CD8-positive, alpha-beta memory T cell (primary cell): ENCODE data around the gene KIF4A. TPM values are rescaled to one million over a fixed set of nuclear protein-coding genes. Genes with fewer than 3 reads are reported as not detected.
"Not testable (repeated sequence)": the region's sequence is repeated elsewhere in the genome, so short reads cannot be mapped to it uniquely, and the experiment has no call there.

ENCODE experiments used
- CTCF ChIA-PET: fragments of 350-600 bp; sonication (Branson Sonifier 250); formaldehyde crosslinking; loops from one replicate; lab custom pipeline; 2021; ENCODE audit warnings: antibody characterized with exemption; lab: Charles Lee
- POLR2A ChIA-PET: fragments of 350-600 bp; sonication (Branson Sonifier 250); formaldehyde crosslinking; loops from one replicate; lab custom pipeline; 2021; ENCODE audit warnings: antibody characterized with exemption; lab: Charles Lee
- DNase-seq, 5 donors: peaks; one replicate each; pipeline versions ENCODE4 v3.0.0 to v3.0.0-alpha.2; 2020 to 2022; ENCODE audit warnings: mixed read lengths in 1 of 5
- H3K27ac ChIP-seq: one replicate; pipeline ENCODE4 v1.7.0; 2013; ENCODE audit warnings: low read depth, mild to moderate bottlenecking, low read length, moderate library complexity
- H3K27me3 ChIP-seq: 2 replicates; pipeline ENCODE4 v1.7.0; 2013; ENCODE audit warnings: low read length, mild to moderate bottlenecking; ENCODE audit not compliant: insufficient read depth, poor library complexity, severe bottlenecking
- H3K36me3 ChIP-seq: 2 replicates; pipeline ENCODE4 v1.7.0; 2013; ENCODE audit warnings: mild to moderate bottlenecking, low read length, moderate library complexity; ENCODE audit not compliant: insufficient read depth
- H3K4me1 ChIP-seq: 2 replicates; pipeline ENCODE4 v1.7.0; 2013; ENCODE audit warnings: mild to moderate bottlenecking, low read length, moderate library complexity; ENCODE audit not compliant: insufficient read depth
- H3K4me3 ChIP-seq: 2 replicates; pipeline ENCODE4 v1.7.0; 2013; ENCODE audit warnings: mild to moderate bottlenecking, low read length
- H3K9me3 ChIP-seq: 2 replicates; pipeline ENCODE4 v1.7.0; 2013; ENCODE audit warnings: mild to moderate bottlenecking, low read length
- H3K27ac Mint-ChIP-seq, 8 donors: one replicate each; pipeline ENCODE4 v1.8.0; 2020 to 2021; ENCODE audit warnings: mixed read lengths in 8 of 8, mild to moderate bottlenecking in 6 of 8, inconsistent platforms in 3 of 8, moderate library complexity in 3 of 8
- H3K27me3 Mint-ChIP-seq, 2 donors: one replicate each; pipeline ENCODE4 v1.8.0; 2020 to 2021; ENCODE audit warnings: mixed read lengths in 2 of 2, mild to moderate bottlenecking in 1 of 2, moderate library complexity in 1 of 2
- H3K36me3 Mint-ChIP-seq, 3 donors: one replicate each; pipeline ENCODE4 v1.8.0; 2020 to 2021; ENCODE audit warnings: mixed read lengths in 3 of 3, inconsistent platforms in 1 of 3, mild to moderate bottlenecking in 1 of 3
- H3K4me1 Mint-ChIP-seq, 3 donors: one replicate each; pipeline ENCODE4 v1.8.0; 2020 to 2021; ENCODE audit warnings: mixed read lengths in 3 of 3, inconsistent platforms in 1 of 3, mild to moderate bottlenecking in 1 of 3
- H3K4me3 Mint-ChIP-seq, 7 donors: one replicate each; pipeline ENCODE4 v1.8.0; 2020 to 2021; ENCODE audit warnings: mixed read lengths in 7 of 7, mild to moderate bottlenecking in 6 of 7, moderate library complexity in 4 of 7, inconsistent platforms in 2 of 7
- H3K9me3 Mint-ChIP-seq, 5 donors: one replicate each; pipeline ENCODE4 v1.8.0; 2020 to 2022; ENCODE audit warnings: mixed read lengths in 5 of 5, mild to moderate bottlenecking in 3 of 5, moderate library complexity in 2 of 5, inconsistent platforms in 1 of 5
- polyA plus RNA-seq: library from polyadenylated mRNA; unstranded; fragments of 300-500 nt; fragmentation: Illumina TruSeq; gene quantifications from one replicate; pipeline ENCODE4 v1.2.3, GENCODE V29; 2021
- total RNA-seq, 2 experiments: library from RNA; stranded (reverse); gene quantifications; one replicate each; pipeline ENCODE4 v1.2.3, GENCODE V29; 2021

Gene KIF4A
- total RNA-seq (10 to 100 TPM; 16.5 to 17.7 TPM), polyA plus RNA-seq (not detected)

DNA sequence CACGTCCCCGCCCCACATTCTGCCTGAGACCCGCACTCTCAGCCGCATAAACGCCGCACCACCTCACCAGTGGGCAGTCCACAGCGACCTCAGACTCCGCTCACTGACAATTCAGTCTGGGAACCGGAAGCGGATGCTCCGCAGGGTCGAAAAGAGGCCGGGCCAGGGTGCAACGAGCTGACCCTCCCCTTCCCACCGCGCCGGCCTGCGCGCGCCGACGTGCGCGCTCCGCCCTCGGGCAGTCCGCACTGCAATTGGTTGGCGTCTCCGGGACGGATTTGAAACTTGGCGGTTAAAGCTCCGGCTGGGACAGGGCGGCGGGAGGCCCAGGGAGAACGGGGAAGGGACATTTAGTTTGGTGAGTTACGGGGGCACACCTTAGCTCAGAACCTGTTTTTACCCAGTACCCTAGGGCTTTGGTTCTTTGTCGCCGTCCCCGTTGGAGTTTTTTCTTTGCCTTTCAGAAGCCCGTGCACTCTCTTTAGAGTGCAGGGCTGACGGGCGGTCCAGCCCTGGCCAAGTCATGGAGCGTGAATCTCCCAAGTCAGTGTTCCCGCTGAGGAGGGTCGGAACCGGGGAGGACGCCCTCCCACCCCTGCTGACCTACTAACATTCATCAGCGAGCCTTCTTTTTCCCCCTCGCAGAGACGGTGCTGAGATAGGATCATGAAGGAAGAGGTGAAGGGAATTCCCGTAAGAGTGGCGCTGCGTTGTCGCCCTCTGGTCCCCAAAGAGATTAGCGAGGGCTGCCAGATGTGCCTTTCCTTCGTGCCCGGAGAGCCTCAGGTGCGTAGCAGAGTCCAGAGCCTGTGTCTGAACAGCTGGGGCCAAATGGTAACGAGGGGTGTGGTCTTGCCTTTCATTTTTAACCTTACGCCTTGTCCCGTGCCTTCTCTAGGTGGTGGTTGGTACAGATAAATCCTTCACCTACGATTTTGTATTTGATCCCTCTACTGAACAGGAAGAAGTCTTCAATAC is at the start of gene KIF4A, which contains the start of gene PDZD11:
TSS of gene KIF4A (plus strand) at position 312 of the 978 bp plus-strand sequence. CDS start at position 667, 355 bp downstream.
TSS of gene PDZD11 (minus strand) at position 135 of the 978 bp plus-strand sequence. CDS start 586 bp downstream, outside the sequence.
- Mint-ChIP-seq H3K27ac (peak within 1 kb of the TSS; percentile 75 to 96 (median 88)), H3K27me3 (peaks cover 0 to 7% of the 10 kb centered on the region in 2 donors), H3K4me3 (peak within 1 kb of the TSS; percentile 84 to 94 (median 89)), H3K4me1 (peaks cover 12 to 20% (median 19%) of the 10 kb centered on the region in 3 donors), H3K36me3 (peaks cover 0 to 30% (median 0%) of the 10 kb centered on the region in 3 donors), H3K9me3 (no peaks in the 10 kb centered on the region)
- DNase-seq = peak; percentile 63 to 79 (median 72)
- Histone ChIP-seq H3K36me3 (no peaks in the 10 kb centered on the region), H3K9me3 (no peaks in the 10 kb centered on the region), H3K4me3 (peak within 1 kb of the TSS; percentile 73), H3K27ac (peak within 1 kb of the TSS; percentile 69), H3K27me3 (no peaks in the 10 kb centered on the region), H3K4me1 (peaks cover 5% of the 10 kb centered on the region)
- POLR2A ChIA-PET = no interaction called here
- CTCF ChIA-PET = no interaction called here

DNA sequence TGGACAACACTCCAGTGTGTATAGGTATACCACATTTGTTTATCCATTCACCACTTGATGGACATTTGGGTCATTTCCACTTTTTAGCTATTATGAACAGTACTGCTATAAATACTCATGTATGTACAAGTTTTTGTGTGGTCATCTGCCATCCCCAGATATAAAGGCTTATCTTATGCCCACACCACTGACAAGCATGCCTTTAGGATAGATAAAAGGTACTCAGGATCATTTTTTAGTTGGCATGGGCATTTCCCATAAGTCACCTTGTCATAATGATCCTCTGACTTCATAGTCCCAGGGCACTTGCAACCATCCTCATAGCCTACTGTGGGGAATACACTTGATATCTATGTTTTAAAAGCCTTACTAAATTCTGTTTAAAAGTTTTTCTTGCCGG is 49.2 kb upstream of the KIF4A start:
- Mint-ChIP-seq H3K36me3 (no peaks in the 10 kb centered on the region), H3K4me1 (no peaks in the 10 kb centered on the region), H3K27me3 (peaks cover 0 to 7% of the 10 kb centered on the region in 2 donors), H3K4me3 (no peak overlapping the region), H3K27ac (no peak overlapping the region), H3K9me3 (peaks cover 0 to 1% (median 0%) of the 10 kb centered on the region in 5 donors)
- Histone ChIP-seq H3K36me3 (no peaks in the 10 kb centered on the region), H3K27ac (no peak overlapping the region), H3K27me3 (no peaks in the 10 kb centered on the region), H3K4me3 (no peak overlapping the region), H3K4me1 (no peaks in the 10 kb centered on the region), H3K9me3 (no peaks in the 10 kb centered on the region)
- ChIA-PET CTCF (no interaction called here), POLR2A (no interaction called here)
- no peak for DNase-seq

GRCh38 chrX:70241501-70241900 is 48.4 kb upstream of the KIF4A start:
- DNase-seq = no peak
- H3K9me3 Mint-ChIP-seq = peaks cover 0 to 1% (median 0%) of the 10 kb centered on the region in 5 donors
- no peak overlapping the region for H3K27ac Mint-ChIP-seq
- no peak overlapping the region for H3K27ac ChIP-seq
- H3K4me3 ChIP-seq = no peak overlapping the region
- H3K4me1 Mint-ChIP-seq = no peaks in the 10 kb centered on the region
- H3K9me3 ChIP-seq = no peaks in the 10 kb centered on the region
- CTCF ChIA-PET = no interaction called here
- no peaks in the 10 kb centered on the region for H3K4me1 ChIP-seq
- peaks cover 0 to 7% of the 10 kb centered on the region in 2 donors for H3K27me3 Mint-ChIP-seq
- H3K27me3 ChIP-seq = no peaks in the 10 kb centered on the region
- H3K4me3 Mint-ChIP-seq = no peak overlapping the region
- H3K36me3 ChIP-seq = no peaks in the 10 kb centered on the region
- POLR2A ChIA-PET = no interaction called here
- no peaks in the 10 kb centered on the region for H3K36me3 Mint-ChIP-seq

DNA sequence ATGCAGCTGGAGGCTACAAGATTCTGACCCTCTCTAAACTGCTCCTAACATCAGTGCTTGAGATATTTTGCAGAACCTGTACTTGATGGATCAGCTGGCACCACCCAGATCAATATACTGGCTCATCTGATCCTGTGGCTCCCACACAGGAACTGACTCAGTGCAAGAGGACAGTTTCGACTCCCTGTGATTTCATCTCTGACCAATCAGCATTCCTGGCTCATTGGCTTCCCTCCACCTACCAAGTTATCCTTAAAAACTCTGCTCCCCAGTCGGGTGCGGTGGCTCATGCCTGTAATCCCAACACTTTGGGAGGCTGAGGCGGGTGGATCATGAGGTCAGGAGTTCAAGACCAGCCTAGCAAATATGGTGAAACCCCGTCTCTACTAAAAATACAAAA is 46.3 kb upstream of the KIF4A start:
- H3K27ac Mint-ChIP-seq, H3K27ac ChIP-seq, H3K4me1 ChIP-seq, DNase-seq, POLR2A ChIA-PET, H3K4me3 ChIP-seq, H3K9me3 Mint-ChIP-seq, H3K36me3 ChIP-seq, H3K27me3 ChIP-seq, H3K9me3 ChIP-seq, H3K4me1 Mint-ChIP-seq, H3K27me3 Mint-ChIP-seq, CTCF ChIA-PET, H3K36me3 Mint-ChIP-seq, H3K4me3 Mint-ChIP-seq: not testable (repeated sequence)

- no peaks in the 10 kb centered on the region for H3K36me3 Mint-ChIP-seq
- H3K4me1 Mint-ChIP-seq = no peaks in the 10 kb centered on the region
- no peaks in the 10 kb centered on the region for H3K36me3 ChIP-seq
- no peak overlapping the region for H3K4me3 Mint-ChIP-seq
- no peaks in the 10 kb centered on the region for H3K9me3 ChIP-seq
- H3K27ac Mint-ChIP-seq = no peak overlapping the region
- H3K27me3 Mint-ChIP-seq = no peaks in the 10 kb centered on the region
- H3K4me1 ChIP-seq = no peaks in the 10 kb centered on the region
- H3K27ac ChIP-seq = no peak overlapping the region
- POLR2A ChIA-PET = no interaction called here
- no peak overlapping the region for H3K4me3 ChIP-seq
- no peak for DNase-seq
- peaks cover 0 to 1% (median 0%) of the 10 kb centered on the region in 5 donors for H3K9me3 Mint-ChIP-seq
- no peaks in the 10 kb centered on the region for H3K27me3 ChIP-seq
- CTCF ChIA-PET = no interaction called here
Observed at GRCh38 chrX:70244881-70245280, 45.0 kb upstream of the KIF4A start.

GRCh38 chrX:70247252-70247651 is 42.7 kb upstream of the KIF4A start:
- no peaks in the 10 kb centered on the region for H3K4me1 Mint-ChIP-seq

GRCh38 chrX:70252491-70252890 is 37.4 kb upstream of the KIF4A start:
- CTCF ChIA-PET = no interaction called here
- Mint-ChIP-seq H3K4me3 (no peak overlapping the region), H3K36me3 (peaks cover 0 to 3% (median 0%) of the 10 kb centered on the region in 3 donors), H3K27ac (no peak overlapping the region), H3K9me3 (no peaks in the 10 kb centered on the region), H3K4me1 (no peaks in the 10 kb centered on the region), H3K27me3 (no peaks in the 10 kb centered on the region)
- H3K4me1 ChIP-seq = no peaks in the 10 kb centered on the region
- H3K36me3 ChIP-seq = no peaks in the 10 kb centered on the region
- H3K27me3 ChIP-seq = no peaks in the 10 kb centered on the region
- H3K4me3 ChIP-seq = no peak overlapping the region
- no peak overlapping the region for H3K27ac ChIP-seq
- POLR2A ChIA-PET = no interaction called here
- H3K9me3 ChIP-seq = no peaks in the 10 kb centered on the region
- no peak for DNase-seq

More at GRCh38 chrX:70247252-70247651, 42.7 kb upstream of the KIF4A start:
- H3K27ac ChIP-seq = no peak overlapping the region
- no peaks in the 10 kb centered on the region for H3K4me1 ChIP-seq
- H3K27ac Mint-ChIP-seq = no peak overlapping the region
- CTCF ChIA-PET = no interaction called here
- no peaks in the 10 kb centered on the region for H3K9me3 Mint-ChIP-seq
- H3K36me3 Mint-ChIP-seq = no peaks in the 10 kb centered on the region
- no peak for DNase-seq
- H3K4me3 ChIP-seq = no peak overlapping the region
- POLR2A ChIA-PET = no interaction called here
- no peak overlapping the region for H3K4me3 Mint-ChIP-seq
- no peaks in the 10 kb centered on the region for H3K27me3 Mint-ChIP-seq
- H3K9me3 ChIP-seq = no peaks in the 10 kb centered on the region
- H3K36me3 ChIP-seq = no peaks in the 10 kb centered on the region
- no peaks in the 10 kb centered on the region for H3K27me3 ChIP-seq

DNA sequence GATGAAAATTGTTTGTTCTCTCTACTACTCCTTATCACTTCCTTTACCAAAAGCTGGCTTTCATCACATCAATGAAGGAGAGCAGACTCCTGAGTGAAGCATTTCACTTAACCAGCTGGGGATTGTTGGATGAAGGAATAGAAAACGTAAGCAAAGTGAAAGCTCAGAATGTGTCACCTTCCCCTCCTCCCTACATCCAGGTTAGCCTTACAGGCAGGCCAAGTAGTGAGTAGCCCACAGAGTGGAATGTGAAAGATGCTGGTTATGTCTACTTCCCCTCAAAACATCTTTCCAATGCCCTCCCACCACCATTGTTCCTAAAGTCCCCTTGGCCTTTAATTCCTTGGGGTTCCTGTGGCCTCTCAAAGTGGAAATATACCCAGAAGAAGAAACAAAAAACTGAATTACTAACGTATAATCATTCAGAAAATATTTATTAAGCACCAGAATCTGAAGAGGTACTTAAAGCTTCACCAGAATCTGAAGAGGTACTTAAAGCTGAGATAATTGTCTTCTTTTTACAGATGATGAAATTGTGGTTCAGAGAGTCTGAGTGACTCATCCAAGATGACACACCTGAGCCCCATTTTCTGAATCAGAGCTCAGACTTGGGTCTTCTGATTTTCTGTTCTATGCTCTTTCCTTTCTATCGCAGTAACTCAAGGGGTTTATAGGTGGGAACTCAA is 36.4 kb upstream of the KIF4A start:
- ChIA-PET CTCF (no interaction called here), POLR2A (no interaction called here)
- Histone ChIP-seq H3K27ac (no peak overlapping the region), H3K4me1 (no peaks in the 10 kb centered on the region), H3K4me3 (no peak overlapping the region), H3K27me3 (no peaks in the 10 kb centered on the region), H3K36me3 (no peaks in the 10 kb centered on the region), H3K9me3 (no peaks in the 10 kb centered on the region)
- no peak overlapping the region for H3K4me3 Mint-ChIP-seq
- no peak for DNase-seq
- H3K4me1 Mint-ChIP-seq = no peaks in the 10 kb centered on the region
- H3K36me3 Mint-ChIP-seq = peaks cover 0 to 3% (median 0%) of the 10 kb centered on the region in 3 donors
- H3K27me3 Mint-ChIP-seq = no peaks in the 10 kb centered on the region
- H3K9me3 Mint-ChIP-seq = no peaks in the 10 kb centered on the region
- H3K27ac Mint-ChIP-seq = peak overlapping the region in 1 of 8 donors; percentile 16
